ENCODE measurements around the gene TBC1D1. TPM values are rescaled to one million over a fixed set of nuclear protein-coding genes. Genes with fewer than 3 reads are reported as not detected.

The TBC1D1 gene
- total and polyA plus RNA-seq, 2 experiments from 2014 or later, result 53.9 to 151 TPM

GRCh38 chr4:37862961-37863360, 27.9 kb upstream of the TBC1D1 start (continued):
- TF ChIP-seq CREB1 (CRISPR knock-in tag; IDR thresholded peaks at IDR 0.05; ENCODE audit: low read depth) (no peak), EZH2phosphoT487 (IDR thresholded peaks at IDR 0.05; ENCODE audit: unreplicated experiment) (no peak), REST (IDR thresholded peaks at IDR 0.05; ENCODE audit: unreplicated experiment) (no peak), POLR2AphosphoS5 (IDR thresholded peaks at IDR 0.05; ENCODE audit: low read depth) (no peak), NANOG (IDR thresholded peaks at IDR 0.05; ENCODE audit: borderline replicate concordance) (no peak)
- TF ChIP-seq, protein P1, sequence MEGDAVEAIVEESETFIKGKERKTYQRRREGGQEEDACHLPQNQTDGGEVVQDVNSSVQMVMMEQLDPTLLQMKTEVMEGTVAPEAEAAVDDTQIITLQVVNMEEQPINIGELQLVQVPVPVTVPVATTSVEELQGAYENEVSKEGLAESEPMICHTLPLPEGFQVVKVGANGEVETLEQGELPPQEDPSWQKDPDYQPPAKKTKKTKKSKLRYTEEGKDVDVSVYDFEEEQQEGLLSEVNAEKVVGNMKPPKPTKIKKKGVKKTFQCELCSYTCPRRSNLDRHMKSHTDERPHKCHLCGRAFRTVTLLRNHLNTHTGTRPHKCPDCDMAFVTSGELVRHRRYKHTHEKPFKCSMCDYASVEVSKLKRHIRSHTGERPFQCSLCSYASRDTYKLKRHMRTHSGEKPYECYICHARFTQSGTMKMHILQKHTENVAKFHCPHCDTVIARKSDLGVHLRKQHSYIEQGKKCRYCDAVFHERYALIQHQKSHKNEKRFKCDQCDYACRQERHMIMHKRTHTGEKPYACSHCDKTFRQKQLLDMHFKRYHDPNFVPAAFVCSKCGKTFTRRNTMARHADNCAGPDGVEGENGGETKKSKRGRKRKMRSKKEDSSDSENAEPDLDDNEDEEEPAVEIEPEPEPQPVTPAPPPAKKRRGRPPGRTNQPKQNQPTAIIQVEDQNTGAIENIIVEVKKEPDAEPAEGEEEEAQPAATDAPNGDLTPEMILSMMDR (conservative IDR thresholded peaks at IDR 0.05; ENCODE audit: low read depth in 2 of 2), result no peak
- TF ChIP-seq, protein P2, sequence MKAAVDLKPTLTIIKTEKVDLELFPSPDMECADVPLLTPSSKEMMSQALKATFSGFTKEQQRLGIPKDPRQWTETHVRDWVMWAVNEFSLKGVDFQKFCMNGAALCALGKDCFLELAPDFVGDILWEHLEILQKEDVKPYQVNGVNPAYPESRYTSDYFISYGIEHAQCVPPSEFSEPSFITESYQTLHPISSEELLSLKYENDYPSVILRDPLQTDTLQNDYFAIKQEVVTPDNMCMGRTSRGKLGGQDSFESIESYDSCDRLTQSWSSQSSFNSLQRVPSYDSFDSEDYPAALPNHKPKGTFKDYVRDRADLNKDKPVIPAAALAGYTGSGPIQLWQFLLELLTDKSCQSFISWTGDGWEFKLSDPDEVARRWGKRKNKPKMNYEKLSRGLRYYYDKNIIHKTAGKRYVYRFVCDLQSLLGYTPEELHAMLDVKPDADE (IDR thresholded peaks at IDR 0.05), result no peak

GRCh38 chr4:37864786-37865185, 26.1 kb upstream of the TBC1D1 start:
- no peak overlapping the region for H3K27ac Mint-ChIP-seq
- no peaks in the 10 kb centered on the region for H3K9me3 Mint-ChIP-seq
- no peak for TF ChIP-seq EZH2phosphoT487 (IDR thresholded peaks at IDR 0.05; ENCODE audit: unreplicated experiment)
- TF ChIP-seq, protein P2 (IDR thresholded peaks at IDR 0.05), result no peak
- no peak for TF ChIP-seq STAT1 (IDR thresholded peaks at IDR 0.05; ENCODE audit: unreplicated experiment)
- TF ChIP-seq REST (IDR thresholded peaks at IDR 0.05; ENCODE audit: unreplicated experiment), result no peak

More at GRCh38 chr4:37864786-37865185, 26.1 kb upstream of the TBC1D1 start:
- H3K79me2 ChIP-seq (replicated peaks; ENCODE audit: insufficient read depth), result no peaks in the 10 kb centered on the region
- no peak overlapping the region for H3K4me2 ChIP-seq
- H2AFZ ChIP-seq, result no peak overlapping the region
- no peaks in the 10 kb centered on the region for H3K9me2 ChIP-seq (ENCODE audit: insufficient read depth)
- DNase-seq (ENCODE audit: low spot score), result no peak
- H4K20me1 ChIP-seq (replicated peaks; ENCODE audit: insufficient read depth), result no peaks in the 10 kb centered on the region
- Mint-ChIP-seq H3K27me3 (ENCODE audit: insufficient read depth, low read depth, poor library complexity) (peaks cover 3% of the 10 kb centered on the region), H3K4me1 (no peaks in the 10 kb centered on the region), H3K36me3 (ENCODE audit: low read depth) (peaks cover 21% of the 10 kb centered on the region), H3K4me3 (no peak overlapping the region)
- H3K27ac ChIP-seq (ENCODE audit: low read depth), result no peak overlapping the region; the same call in 1 of the 2 replicates
- no peak for ATAC-seq
- H3K4me3 ChIP-seq, result no peak overlapping the region
- H3F3A ChIP-seq (replicated peaks; ENCODE audit: low read depth), result no peaks in the 10 kb centered on the region
- no peaks in the 10 kb centered on the region for H3K27me3 ChIP-seq (ENCODE audit: insufficient read depth)
- no peaks in the 10 kb centered on the region for H3K36me3 ChIP-seq (ENCODE audit: insufficient read depth)
- H3K4me1 ChIP-seq (ENCODE audit: insufficient read depth), result no peaks in the 10 kb centered on the region

All from GM23338 (cell line).